ENCODE results near the gene GDF15. TPM values are rescaled to one million over a fixed set of nuclear protein-coding genes. Genes with fewer than 3 reads are reported as not detected.
A peak's percentile ranks its signal among the peaks of the same experiment; 100 is the strongest.

GDF15 gene
- total RNA-seq, 1 donor from 2014 or later = 0.54 TPM

DNA sequence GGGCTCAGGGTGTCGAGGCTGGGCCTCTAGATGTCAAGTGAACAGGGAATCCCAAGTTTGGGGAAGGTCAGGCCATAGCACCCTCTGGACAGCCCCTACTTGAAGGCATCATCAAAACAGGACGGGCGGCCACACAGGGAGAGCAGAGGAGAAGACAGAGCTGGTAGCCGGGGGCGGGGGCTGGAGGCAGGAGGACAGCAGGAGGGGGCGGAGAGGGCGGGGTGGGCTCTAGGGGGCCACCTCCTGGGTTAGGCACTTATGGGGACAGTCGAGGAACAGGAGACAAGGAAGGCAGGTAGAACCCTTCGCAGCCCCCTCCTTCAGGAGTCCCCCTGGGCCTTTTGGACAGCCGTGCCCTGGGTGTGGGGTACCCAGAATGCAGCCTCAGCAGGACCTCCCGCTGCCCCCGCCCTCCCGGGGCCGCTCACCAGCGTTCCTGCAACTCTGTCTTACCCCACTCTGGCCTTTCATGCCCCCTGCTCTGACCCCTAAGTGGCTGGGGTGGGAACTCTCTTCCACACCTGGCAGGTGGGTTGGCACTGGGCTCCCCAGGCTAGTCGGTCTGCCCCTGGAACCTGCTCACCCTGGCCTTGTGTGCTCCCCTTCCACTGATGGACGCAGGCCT is 39.0 kb downstream of the GDF15 start:
- intact Hi-C loops (cut with DNase I) = no loop called here
- no peak for DNase-seq
- no peak for ATAC-seq (ENCODE audit: poor library complexity)

DNA sequence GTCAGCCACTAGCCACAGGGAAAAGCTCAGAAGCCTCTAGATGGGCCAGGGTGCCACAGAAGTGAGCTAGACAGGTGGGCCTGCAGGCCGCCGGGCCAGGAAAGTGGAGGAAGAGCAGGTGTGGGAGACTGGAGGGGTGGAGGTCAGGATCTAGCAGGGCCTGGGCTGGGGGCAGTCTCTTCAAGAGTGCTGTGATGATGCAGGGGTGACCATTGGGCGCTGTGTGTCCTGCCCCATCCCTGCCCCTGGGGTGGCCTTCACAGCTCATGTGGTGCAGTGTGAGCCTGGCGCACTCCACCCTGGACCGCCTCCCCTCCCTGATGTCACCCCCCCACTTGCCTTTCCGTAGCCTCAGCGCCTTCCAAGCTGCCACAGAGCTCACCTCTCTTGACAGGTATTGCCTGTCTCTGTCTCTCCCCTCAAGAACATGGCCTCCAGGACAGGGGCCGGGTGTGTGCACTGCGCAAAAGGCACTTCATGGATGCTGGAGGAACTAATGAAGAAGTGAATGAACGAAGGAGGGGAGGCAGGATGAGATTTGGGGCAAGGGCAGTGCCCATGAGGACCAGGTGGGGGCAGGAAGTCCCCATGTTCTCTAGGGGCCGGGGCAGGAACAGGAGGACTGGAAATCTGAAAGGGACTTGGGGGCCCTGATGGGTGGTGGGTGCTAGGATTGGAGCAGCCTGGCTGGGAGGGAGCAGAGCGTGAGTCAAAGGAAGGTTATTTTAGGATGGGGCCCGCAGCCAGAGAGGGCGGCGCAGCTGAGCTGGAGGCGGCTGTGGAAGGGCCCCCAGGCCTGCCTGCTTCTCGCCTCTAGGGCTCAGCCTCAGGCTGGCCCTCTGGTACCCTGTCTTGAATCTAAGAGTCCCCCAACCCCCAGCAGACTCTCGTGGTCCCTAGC is 39.8 kb downstream of the GDF15 start:
- intact Hi-C loops (cut with DNase I) = no loop called here
- ATAC-seq (ENCODE audit: poor library complexity) (peak; percentile 73), DNase-seq (peak; percentile 84)

DNA sequence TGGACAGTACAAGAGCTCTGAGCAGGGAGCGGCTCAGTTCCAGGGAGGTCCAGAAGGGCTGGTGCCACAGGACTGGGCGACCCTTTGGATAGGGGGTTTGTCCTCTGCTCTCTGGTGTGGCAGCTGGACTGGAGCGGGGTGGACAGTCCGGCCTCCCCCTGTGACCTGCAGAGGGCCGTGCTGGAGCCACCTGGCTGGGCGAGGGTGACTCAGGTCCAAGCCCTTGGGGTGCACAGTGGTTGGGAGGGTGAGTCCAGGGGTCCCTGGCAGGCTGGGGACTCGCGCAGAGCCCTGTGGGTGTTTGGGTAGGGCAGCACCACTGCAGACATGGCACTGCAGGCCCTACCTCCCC is 40.4 kb downstream of the GDF15 start:
- intact Hi-C loops (cut with DNase I) = no loop called here
- DNase-seq (no peak), ATAC-seq (ENCODE audit: poor library complexity) (no peak)

DNA sequence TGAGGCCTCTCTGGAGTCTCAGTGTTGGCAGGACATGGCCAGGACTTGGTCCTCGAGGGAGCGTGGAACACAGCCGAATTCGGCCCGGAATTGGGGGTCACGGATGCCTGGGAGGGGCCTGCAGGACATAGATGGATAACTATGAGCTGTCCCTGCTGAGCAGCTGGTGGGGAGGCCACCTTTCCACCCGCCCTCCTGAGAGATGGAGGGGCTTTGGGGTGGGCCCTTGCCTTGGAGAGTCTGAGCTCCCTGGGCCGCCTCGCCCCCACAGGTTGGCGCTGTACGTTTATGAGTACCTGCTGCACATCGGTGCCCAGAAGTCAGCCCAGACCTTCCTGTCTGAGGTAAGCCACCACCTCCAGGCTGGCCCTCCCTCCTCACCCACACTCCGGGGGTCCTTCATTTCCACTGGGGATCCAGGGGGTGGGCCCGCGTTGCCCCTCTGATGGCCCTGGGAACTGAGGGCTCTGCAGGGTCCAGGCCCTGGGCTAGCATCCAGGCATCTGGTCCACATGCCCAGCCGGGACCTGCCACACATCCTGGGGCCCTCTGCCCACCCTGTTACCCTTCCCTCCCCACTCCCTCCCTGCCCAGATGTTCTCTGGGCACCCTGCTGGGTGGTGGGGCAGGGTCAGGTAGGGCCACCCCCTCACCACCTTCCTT is 41.3 kb downstream of the GDF15 start:
- intact Hi-C loops (cut with DNase I) = no loop called here
- DNase-seq (no peak), ATAC-seq (ENCODE audit: poor library complexity) (no peak)

DNA sequence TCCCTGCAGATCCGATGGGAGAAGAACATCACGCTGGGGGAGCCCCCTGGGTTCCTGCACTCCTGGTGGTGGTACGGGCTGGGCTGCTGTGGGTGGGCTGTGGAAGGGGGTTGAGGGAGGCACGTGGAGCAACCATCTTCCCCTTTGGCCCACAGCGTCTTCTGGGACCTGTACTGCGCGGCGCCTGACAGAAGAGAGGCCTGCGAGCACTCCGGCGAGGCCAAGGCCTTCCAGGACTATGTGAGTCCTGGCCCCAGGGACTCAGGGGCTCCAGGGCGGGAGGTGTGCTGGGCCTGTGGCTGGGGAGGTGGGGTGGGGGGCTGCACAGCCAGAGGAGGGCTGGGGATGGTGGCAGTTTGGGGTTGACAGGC is 41.8 kb downstream of the GDF15 start:
- intact Hi-C loops (cut with DNase I) = no loop called here

DNA sequence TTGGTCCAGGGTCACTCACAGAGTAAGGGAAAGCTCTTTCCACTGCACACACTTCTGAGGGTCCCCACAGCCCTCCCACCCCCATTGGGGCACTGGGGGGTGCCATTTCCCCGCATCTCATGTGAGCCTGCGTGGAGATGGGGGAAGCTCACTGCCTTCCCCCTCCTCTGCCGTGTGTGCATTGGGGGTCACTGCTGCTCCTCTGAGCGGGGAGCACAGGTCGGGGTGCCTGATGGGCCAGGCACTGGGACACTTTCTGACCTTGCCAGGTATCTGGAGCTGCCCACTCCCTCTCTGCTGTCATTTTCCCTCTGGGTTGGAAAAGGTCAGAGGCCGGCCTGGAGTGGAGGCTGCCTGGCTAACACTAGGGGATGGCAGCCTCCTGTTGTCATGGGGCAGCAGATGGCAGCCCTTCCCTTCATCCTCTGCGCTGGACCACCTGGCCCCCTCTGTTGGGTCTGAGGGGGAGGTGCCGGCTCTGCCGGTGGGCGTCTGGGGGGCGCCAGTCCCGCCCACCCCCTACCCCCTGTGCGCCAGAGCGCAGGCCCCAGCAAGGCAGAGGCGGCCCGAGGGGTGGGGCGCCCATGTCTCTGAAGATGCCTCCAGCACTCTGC is 42.3 kb downstream of the GDF15 start:
- DNase-seq (no peak), ATAC-seq (ENCODE audit: poor library complexity) (no peak)
- intact Hi-C loops (cut with DNase I) = no loop called here

More for the DNA sequence above, 41.8 kb downstream of the GDF15 start:
- DNase-seq (no peak), ATAC-seq (ENCODE audit: poor library complexity) (no peak)

DNA sequence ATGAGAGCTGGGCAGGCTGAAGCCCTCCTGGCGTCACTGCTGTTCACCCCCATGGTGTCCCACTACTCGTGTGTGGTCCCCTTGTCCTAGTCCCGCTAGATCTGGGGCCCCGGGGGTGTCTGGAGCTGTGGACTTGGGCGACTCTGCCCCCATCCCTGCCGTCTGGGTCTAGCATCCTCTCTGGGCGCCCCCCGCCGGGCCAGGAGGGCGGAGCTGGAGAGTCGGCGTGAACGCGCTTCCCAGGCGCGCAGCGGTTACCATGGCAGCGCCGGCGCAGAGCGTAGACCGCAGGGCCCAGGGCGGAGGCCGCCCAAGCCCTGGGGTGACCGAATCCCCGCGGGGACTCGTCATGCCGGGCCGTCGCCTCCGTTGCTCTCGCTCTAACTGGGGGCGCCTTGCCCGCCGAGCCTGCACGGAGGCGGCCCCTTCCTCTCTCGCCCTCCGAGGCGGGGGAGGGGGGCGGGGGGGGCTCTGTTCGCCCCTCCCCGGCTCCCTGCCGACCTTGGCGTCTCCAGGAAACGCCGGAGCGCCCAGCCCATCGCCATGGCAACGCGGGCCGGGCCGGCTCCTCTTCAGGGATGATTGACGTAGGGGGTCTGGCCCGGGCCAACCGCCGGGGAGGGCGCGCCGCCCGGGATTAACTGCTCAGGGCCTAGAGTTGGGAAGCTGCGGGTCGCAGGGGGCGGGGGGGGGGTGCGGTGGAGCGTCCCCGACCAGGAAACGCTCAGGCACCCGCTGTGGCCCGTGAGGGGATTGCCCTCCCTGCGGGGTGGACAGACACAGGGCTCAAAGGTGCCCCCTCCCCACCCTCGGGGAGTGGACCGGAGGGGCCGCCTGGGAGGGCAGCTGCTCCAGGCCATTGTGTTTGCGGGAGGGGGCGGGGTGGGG is 43.1 kb downstream of the GDF15 start:
- intact Hi-C loops (cut with DNase I) = no loop called here
- DNase-seq (peak; percentile 85), ATAC-seq (ENCODE audit: poor library complexity) (peak; percentile 51)

DNA sequence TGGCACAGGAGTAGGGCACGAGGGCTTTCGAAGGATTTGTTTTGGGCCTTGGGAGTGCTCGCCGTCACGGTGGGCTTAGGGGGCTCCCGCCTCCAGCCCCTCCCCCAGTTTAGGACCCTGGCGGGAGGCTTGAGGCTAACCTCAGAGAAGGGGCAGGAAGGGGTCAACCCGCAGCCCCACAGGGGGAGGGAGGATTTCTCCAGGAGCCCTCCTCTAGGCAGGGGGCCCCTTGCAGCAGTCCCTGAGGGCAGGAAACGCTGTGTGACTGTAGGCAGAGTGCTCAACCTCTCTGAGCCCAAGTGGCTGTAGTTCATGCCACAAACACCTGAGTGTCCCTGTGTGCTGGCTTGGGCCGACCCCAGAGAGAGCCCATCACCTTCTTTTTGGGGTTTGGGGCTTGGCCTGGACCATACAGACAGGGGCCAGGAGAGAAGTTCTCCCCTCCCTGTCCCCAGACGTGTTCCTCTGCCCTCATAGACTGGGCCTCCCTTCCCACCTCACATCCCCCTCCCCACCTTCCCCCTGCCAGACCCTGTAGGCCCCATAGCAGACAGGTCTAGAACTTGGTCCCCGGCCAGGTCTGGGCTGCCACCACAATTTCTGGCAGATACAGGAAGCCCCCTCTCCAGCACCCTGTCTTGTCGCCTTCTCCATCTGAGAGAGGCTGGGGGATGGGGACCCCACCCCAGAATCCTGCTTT is 43.9 kb downstream of the GDF15 start:
- DNase-seq = no peak
- no peak for ATAC-seq (ENCODE audit: poor library complexity)
- intact Hi-C loops (cut with DNase I) = no loop called here

DNA sequence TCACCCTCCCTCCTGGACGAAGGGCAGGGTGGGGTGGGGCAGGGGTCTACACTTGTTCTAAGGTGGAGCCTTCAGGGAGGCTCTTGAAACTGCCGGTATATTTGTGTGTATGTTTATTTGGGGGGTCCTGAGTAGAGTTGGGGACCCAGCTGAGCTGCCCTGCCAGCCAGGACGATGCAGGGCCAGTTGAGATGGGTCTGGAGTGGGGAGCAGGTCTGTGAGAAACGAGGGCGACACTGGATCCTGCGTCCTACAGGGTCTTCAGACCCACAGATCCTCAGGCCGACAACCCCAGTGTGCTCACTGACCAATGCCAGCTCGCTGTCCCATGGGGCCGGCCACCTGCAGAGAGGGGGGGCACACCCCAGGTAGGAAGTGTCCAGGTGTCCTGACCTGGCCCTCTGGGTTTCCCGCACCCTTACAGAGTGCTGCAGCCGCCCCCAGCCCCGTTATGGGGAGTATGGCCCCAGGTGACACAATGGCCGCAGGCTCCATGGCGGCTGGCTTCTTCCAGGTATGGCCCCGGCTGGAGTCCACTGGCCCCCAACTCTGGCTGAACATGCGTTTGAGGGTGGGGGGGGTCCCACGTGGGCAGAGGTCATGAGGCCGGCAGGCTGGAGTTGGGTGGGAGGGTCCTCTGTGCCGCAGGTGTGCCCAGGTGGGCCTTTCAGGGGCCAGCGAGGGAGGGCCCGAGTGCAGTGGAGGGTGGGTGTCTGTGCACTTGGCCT is 44.6 kb downstream of the GDF15 start:
- DNase-seq (no peak), ATAC-seq (ENCODE audit: poor library complexity) (no peak)
- intact Hi-C loops (cut with DNase I) = no loop called here

DNA sequence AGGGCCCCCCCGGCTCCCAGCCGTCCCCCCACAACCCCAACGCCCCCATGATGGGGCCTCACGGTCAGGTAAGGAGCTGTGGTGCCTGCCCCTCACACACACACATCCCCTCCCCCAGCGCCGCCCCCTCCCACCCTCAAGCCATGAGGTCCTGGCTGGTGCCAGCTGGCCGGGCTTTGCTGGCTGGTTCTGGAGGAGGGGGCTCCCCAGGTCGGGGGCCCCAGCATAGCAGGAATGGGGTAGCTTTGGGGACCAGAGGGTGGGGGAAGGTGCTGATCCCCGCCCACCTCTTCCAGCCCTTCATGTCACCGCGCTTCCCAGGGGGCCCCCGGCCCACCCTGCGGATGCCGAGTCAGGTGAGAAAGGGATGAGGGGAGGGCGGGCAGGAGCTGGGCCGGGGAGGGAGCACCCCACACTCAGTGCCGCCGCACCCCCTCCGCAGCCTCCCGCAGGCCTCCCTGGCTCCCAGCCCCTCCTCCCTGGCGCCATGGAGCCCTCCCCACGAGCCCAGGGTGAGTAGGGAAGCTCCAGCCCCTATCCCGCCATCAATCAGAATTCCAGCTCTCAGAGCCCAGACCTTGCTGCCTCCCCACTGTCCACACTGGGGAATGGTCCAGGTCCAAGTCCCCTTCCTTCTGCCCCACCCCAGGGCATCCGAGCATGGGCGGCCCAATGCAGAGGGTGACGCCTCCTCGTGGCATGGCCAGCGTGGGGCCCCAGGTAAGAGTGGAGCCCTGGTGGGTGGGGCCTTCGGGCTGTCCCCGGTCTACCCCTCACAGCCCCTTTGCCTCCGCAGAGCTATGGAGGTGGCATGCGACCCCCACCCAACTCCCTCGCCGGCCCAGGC is 45.6 kb downstream of the GDF15 start:
- DNase-seq (no peak), ATAC-seq (ENCODE audit: poor library complexity) (no peak)
- intact Hi-C loops (cut with DNase I) = no loop called here

DNA sequence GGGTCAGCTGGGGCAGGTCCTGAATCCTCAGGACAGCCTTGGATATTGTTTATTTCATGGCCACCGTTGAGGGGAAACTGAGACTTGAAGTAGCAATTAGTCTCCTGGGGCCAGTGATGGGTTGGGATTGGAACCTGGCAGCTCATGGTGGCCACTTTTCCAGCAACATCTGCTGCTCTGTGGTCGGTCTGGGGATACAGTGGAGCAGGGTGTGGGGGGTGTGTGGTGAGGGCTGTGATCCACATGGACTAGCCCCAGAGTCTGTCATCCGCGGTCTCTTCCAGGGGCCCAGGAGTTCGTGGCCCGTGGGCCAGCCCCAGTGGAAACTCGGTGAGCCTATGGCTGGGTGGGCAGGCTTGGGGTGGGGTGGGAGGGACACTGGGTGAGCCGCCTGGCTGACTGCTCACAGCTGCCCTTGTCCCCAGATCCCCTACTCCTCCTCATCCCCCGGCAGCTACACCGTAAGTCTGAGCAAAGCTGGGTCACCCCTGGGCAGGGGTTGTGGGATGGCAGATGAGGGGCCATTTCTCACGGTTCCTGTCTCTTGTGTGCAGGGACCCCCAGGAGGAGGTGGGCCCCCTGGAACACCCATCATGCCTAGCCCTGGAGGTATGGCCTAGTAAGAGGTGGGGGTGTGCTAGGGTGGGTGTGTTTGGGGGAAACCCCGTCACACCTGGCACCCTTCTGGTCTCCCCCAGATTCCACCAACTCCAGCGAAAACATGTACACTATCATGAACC is 46.5 kb downstream of the GDF15 start:
- DNase-seq (no peak), ATAC-seq (ENCODE audit: poor library complexity) (no peak)
- intact Hi-C loops (cut with DNase I) = no loop called here

DNA sequence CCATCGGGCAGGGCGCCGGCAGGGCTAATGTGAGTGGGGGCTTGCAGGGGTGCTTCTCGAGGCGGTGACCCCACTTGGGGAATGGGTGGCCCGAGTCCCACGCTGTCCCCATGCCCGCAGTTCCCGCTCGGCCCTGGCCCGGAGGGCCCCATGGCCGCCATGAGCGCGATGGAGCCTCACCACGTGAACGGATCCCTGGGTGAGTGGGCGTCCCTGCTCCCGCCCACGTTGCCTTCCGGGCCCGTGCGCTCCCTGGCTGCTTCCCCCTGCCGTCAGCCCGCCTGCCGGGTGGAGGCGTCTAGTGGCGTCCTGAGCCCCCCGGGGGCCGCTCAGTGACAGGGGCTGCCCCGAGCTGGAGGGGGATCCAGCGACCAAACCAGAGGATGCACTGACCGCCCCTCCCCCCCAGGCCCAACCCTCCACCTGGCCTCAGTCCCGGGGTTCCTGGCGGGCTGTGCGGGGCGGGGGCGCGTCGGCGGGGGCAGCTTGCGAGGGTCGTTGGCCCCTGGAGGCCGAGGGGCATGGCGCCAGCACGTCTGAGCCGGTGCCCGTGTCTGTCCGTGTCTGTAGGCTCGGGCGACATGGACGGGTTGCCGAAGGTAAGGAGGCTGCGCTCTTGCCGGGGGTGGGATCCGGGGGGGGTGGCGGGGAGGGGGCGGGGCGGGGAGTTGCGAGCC is 47.2 kb downstream of the GDF15 start:
- no peak for ATAC-seq (ENCODE audit: poor library complexity)
- peak; percentile 58 for DNase-seq
- intact Hi-C loops (cut with DNase I) = no loop called here

DNA sequence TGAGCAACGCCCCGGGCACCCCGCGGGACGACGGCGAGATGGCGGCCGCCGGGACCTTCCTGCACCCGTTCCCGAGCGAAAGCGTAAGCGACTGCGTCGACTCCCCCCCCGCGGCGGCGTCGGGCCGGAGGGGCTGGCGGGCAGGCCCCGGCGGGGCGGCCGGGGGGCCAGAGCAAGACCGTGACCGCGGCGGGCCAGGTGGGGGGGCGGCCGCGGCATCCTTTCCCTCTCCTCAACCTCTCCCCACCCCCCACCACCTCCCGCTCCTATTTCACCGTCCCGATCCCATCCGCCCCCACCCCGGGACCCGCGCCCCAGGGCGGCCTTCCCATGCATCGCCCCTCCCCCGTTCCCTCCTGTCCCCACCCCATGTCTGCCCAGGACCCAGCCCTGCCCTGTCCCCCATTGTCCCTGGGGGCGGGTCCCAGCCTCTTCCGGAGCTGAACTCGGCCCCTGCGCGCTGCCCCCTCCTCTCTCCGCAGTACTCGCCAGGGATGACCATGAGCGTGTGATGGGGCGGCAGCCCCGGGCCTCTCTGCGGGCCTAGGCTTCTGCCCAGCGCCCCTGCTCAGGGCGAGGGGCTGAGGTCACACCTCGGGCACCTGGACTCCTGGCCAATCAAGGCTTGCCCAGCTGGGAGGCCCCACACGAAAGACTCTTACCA is 47.9 kb downstream of the GDF15 start:
- intact Hi-C loops (cut with DNase I) = no loop called here
- ATAC-seq (ENCODE audit: poor library complexity) = no peak

DNA sequence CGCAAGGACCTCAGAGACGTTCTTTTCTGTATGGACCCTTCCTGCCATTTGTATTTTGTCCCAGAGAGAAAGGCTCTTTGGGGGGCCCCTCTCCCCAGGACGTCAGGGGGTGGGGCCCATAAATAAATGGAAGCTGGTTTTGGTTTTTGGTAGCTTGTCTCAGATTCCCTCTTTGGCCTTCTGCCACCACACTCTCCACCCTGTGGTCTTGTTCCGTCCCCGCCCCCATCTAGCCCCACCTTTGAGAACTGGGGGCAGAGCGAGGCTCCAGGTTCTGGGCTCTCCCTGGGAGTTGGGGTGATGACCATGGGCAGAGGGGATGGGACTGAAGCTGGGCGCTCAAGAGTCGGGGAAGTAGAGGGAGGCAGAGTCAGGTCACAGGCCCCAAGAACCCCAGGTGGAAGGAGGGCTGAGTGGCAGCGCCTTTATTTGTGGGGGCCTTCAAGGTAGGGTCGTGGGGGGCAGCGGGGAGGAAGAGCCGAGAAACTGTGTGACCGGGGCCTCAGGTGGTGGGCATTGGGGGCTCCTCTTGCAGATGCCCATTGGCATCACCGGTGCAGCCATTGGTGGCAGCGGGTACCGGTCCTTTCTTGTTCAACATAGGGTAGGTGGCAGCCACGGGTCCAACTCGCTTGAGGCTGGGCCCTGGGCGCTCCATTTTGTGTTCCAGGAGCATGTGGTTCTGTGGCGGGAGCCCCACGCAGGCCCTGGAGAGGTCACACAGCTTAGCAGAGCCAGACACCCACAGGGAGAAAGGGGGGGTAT is 48.6 kb downstream of the GDF15 start:
- ATAC-seq (ENCODE audit: poor library complexity) = no peak
- peak; percentile 42 for DNase-seq
- intact Hi-C loops (cut with DNase I) = no loop called here

More for the DNA sequence above, 47.9 kb downstream of the GDF15 start:
- DNase-seq = peak; percentile 46
